ENCODE measurements around the gene KCNJ1.

Gene KCNJ1

GRCh38 chr11:128867277-128867676, at the start of gene KCNJ1:
Gene KCNJ1, minus strand, starts transcription at chr11:128867296. Its CDS starts 27,053 bp downstream, at chr11:128840243.
- in situ Hi-C loops (cut with MboI; ENCODE audit: low sequenced_read_pairs): no loop called here
- DNase-seq (ENCODE audit: low spot score in 2 of 2): no peak
- H3K27me3 ChIP-seq (ENCODE audit: low read depth): no peaks in the 10 kb centered on the region
- H3K9me3 ChIP-seq: no peaks in the 10 kb centered on the region
- no peak within 1 kb of the TSS for H3K4me3 ChIP-seq
- no peaks in the 10 kb centered on the region for H3K36me3 ChIP-seq (replicated peaks)
- H3K4me1 ChIP-seq: no peaks in the 10 kb centered on the region; the same call in 1 of the 2 replicates

- no peaks in the 10 kb centered on the region for H3K4me1 ChIP-seq
- H3K9me3 ChIP-seq: no peaks in the 10 kb centered on the region
- no peaks in the 10 kb centered on the region for H3K36me3 ChIP-seq (replicated peaks)
- no peaks in the 10 kb centered on the region for H3K27me3 ChIP-seq (ENCODE audit: low read depth)
- no peak overlapping the region for H3K4me3 ChIP-seq
- DNase-seq (ENCODE audit: low spot score in 2 of 2): no peak
- in situ Hi-C loops (cut with MboI; ENCODE audit: low sequenced_read_pairs): no loop called here
These were observed 49.6 kb upstream of the KCNJ1 start for GRCh38 chr11:128916681-128917080.

GRCh38 chr11:128916037-128916572, 49.0 kb upstream of the KCNJ1 start:
- Histone ChIP-seq H3K9me3 (no peaks in the 10 kb centered on the region), H3K4me3 (no peak overlapping the region), H3K4me1 (no peaks in the 10 kb centered on the region), H3K27me3 (ENCODE audit: low read depth) (no peaks in the 10 kb centered on the region), H3K36me3 (replicated peaks) (no peaks in the 10 kb centered on the region)
- DNase-seq (ENCODE audit: low spot score in 2 of 2): no peak
- in situ Hi-C loops (cut with MboI; ENCODE audit: low sequenced_read_pairs): no loop called here

GRCh38 chr11:128915149-128915521, 48.0 kb upstream of the KCNJ1 start:
- in situ Hi-C loops (cut with MboI; ENCODE audit: low sequenced_read_pairs): no loop called here
- no peak for DNase-seq (ENCODE audit: low spot score in 2 of 2)
- Histone ChIP-seq H3K9me3 (no peaks in the 10 kb centered on the region), H3K27me3 (ENCODE audit: low read depth) (no peaks in the 10 kb centered on the region), H3K4me3 (no peak overlapping the region), H3K36me3 (replicated peaks) (no peaks in the 10 kb centered on the region), H3K4me1 (no peaks in the 10 kb centered on the region)

- Histone ChIP-seq H3K36me3 (replicated peaks) (no peaks in the 10 kb centered on the region), H3K4me3 (no peak overlapping the region), H3K9me3 (no peaks in the 10 kb centered on the region), H3K27me3 (ENCODE audit: low read depth) (no peaks in the 10 kb centered on the region), H3K4me1 (no peaks in the 10 kb centered on the region)
- in situ Hi-C loops (cut with MboI; ENCODE audit: low sequenced_read_pairs): no loop called here
- DNase-seq (ENCODE audit: low spot score in 2 of 2): no peak
These were observed 47.4 kb upstream of the KCNJ1 start for GRCh38 chr11:128914216-128915148.

GRCh38 chr11:128913806-128914205, 46.7 kb upstream of the KCNJ1 start:
- no peaks in the 10 kb centered on the region for H3K36me3 ChIP-seq (replicated peaks)
- no peaks in the 10 kb centered on the region for H3K4me1 ChIP-seq
- no peaks in the 10 kb centered on the region for H3K9me3 ChIP-seq
- in situ Hi-C loops (cut with MboI; ENCODE audit: low sequenced_read_pairs): no loop called here
- no peaks in the 10 kb centered on the region for H3K27me3 ChIP-seq (ENCODE audit: low read depth)
- DNase-seq (ENCODE audit: low spot score in 2 of 2): no peak
- no peak overlapping the region for H3K4me3 ChIP-seq

- in situ Hi-C loops (cut with MboI; ENCODE audit: low sequenced_read_pairs): no loop called here
- no peaks in the 10 kb centered on the region for H3K4me1 ChIP-seq
- H3K36me3 ChIP-seq (replicated peaks): no peaks in the 10 kb centered on the region
- no peaks in the 10 kb centered on the region for H3K9me3 ChIP-seq
- no peaks in the 10 kb centered on the region for H3K27me3 ChIP-seq (ENCODE audit: low read depth)
- H3K4me3 ChIP-seq: no peak overlapping the region
- no peak for DNase-seq (ENCODE audit: low spot score in 2 of 2)
These were observed 44.6 kb upstream of the KCNJ1 start for GRCh38 chr11:128911701-128912100.

- Histone ChIP-seq H3K27me3 (ENCODE audit: low read depth) (no peaks in the 10 kb centered on the region), H3K36me3 (replicated peaks) (no peaks in the 10 kb centered on the region), H3K9me3 (no peaks in the 10 kb centered on the region), H3K4me3 (no peak overlapping the region), H3K4me1 (no peaks in the 10 kb centered on the region)
- DNase-seq (ENCODE audit: low spot score in 2 of 2): no peak
- in situ Hi-C loops (cut with MboI; ENCODE audit: low sequenced_read_pairs): no loop called here
These were observed 44.1 kb upstream of the KCNJ1 start for GRCh38 chr11:128911239-128911638.

- no peak for DNase-seq (ENCODE audit: low spot score in 2 of 2)
- Histone ChIP-seq H3K9me3 (no peaks in the 10 kb centered on the region), H3K27me3 (ENCODE audit: low read depth) (no peaks in the 10 kb centered on the region), H3K4me1 (no peaks in the 10 kb centered on the region; the same call in 1 of the 2 replicates), H3K36me3 (replicated peaks) (no peaks in the 10 kb centered on the region), H3K4me3 (no peak overlapping the region)
- in situ Hi-C loops (cut with MboI; ENCODE audit: low sequenced_read_pairs): no loop called here
These were observed 43.5 kb upstream of the KCNJ1 start for GRCh38 chr11:128910576-128910975.

- Histone ChIP-seq H3K4me1 (peaks cover 4% of the 10 kb centered on the region; the same call in 1 of the 2 replicates), H3K36me3 (replicated peaks) (no peaks in the 10 kb centered on the region), H3K4me3 (no peak overlapping the region), H3K27me3 (ENCODE audit: low read depth) (no peaks in the 10 kb centered on the region), H3K9me3 (no peaks in the 10 kb centered on the region)
- in situ Hi-C loops (cut with MboI; ENCODE audit: low sequenced_read_pairs): no loop called here
- no peak for DNase-seq (ENCODE audit: low spot score in 2 of 2)
These were observed 42.5 kb upstream of the KCNJ1 start for GRCh38 chr11:128909438-128910125.

GRCh38 chr11:128908391-128909246, 41.5 kb upstream of the KCNJ1 start:
- in situ Hi-C loops (cut with MboI; ENCODE audit: low sequenced_read_pairs): no loop called here
- H3K4me1 ChIP-seq: peaks cover 6% of the 10 kb centered on the region; the same call in 1 of the 2 replicates

GRCh38 chr11:128907585-128907984, 40.5 kb upstream of the KCNJ1 start:
- H3K36me3 ChIP-seq (replicated peaks): no peaks in the 10 kb centered on the region
- in situ Hi-C loops (cut with MboI; ENCODE audit: low sequenced_read_pairs): no loop called here
- H3K4me3 ChIP-seq: no peak overlapping the region
- DNase-seq (ENCODE audit: low spot score in 2 of 2): no peak
- no peaks in the 10 kb centered on the region for H3K27me3 ChIP-seq (ENCODE audit: low read depth)
- no peaks in the 10 kb centered on the region for H3K9me3 ChIP-seq
- peaks cover 6% of the 10 kb centered on the region; the same call in 1 of the 2 replicates for H3K4me1 ChIP-seq

More at GRCh38 chr11:128908391-128909246, 41.5 kb upstream of the KCNJ1 start:
- H3K9me3 ChIP-seq: no peaks in the 10 kb centered on the region
- DNase-seq (ENCODE audit: low spot score in 2 of 2): no peak
- H3K36me3 ChIP-seq (replicated peaks): no peaks in the 10 kb centered on the region
- H3K27me3 ChIP-seq (ENCODE audit: low read depth): no peaks in the 10 kb centered on the region
- H3K4me3 ChIP-seq: no peak overlapping the region

Data from HAP-1 (cell line).